Renal pelvis (tissue), 4 donors: Measurements from ENCODE around the gene COBLL1. TPM values are rescaled to one million over a fixed set of nuclear protein-coding genes. Genes with fewer than 3 reads are reported as not detected.
"Not testable (repeated sequence)": the region's sequence is repeated elsewhere in the genome, so short reads cannot be mapped to it uniquely, and the experiment has no call there.

Experiments used
- DNase-seq: peaks from one replicate; pipeline ENCODE4 v3.0.0-alpha.2; 2013
- polyA plus RNA-seq, 3 donors: library from polyadenylated mRNA; unstranded; fragments of 120-200 nt; gene quantifications; one replicate each; pipeline ENCODE4 v1.2.1, GENCODE V29; 2013; ENCODE audit not compliant: insufficient read length in 3 of 3

COBLL1 gene
- polyA plus RNA-seq, 3 donors, result 103 to 160 (median 119) TPM

DNA sequence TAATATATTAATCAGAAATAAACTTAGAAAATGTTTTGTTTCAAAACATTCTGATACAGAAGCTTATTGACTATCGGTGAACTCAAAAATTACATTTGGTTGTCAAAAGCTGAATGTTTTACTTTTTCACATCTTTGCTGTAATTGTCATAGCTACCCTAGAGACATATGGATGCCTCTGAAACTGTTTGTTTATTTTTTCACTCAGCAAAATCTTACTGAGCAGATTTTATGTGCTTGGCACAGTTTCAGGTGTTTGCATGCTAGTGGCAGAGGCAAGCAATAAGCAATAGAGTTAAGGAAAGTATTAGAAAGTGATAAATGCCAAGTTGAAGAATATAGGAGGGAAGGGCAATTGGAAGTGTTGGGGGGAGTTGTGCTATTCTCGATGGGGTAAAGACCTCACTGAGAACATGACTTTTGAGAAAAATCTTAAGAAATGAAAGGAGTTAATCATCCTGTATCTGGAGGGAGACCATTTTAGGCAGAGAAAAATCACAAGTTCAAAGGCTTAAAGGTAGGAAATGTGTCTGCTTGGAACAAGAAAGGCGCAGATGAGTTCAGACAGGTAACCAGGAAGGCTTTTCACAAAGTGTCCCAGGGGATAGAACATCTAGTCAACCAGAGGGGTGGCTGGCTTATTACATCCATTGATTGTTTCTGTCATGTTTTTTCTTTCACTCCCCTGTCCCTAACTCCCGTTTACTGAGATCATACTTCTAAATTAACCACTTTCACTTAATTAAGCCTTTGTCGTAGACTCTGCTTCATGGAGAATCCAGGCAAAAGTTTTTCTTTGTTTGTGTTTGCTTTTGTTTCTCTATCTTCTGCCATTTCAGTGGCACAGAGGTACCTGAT lies 27.2 kb upstream of the COBLL1 start:
- DNase-seq, result no peak

DNA sequence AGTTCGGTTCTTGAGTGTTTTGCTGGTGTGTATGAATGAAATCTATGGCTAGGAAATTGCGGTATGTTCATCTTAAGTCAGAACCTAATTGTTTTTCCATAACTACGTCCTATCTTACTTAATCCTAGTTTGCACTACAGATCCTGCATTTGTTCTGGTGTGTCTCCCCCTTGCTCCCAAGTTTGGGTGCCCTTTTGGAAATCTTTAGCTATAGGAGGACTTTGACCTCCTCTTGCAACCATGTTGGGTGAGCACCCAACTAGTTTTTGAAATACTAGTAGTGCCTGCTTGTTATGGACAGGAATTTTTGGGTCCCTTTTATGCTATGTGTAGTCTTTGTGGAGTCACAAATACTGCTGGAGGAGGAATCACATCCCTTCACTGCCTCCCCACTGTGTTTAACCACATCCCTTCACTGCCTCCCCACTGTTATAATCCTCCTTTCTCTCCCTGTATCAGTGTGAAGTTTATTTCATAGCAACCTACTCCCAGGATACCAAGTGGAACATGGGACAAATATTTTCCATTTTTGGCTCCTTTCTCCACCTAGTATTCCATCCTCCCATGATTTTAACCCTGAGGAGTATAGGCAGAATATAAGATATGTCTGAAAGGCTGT lies 26.3 kb upstream of the COBLL1 start:
- no peak for DNase-seq

DNA sequence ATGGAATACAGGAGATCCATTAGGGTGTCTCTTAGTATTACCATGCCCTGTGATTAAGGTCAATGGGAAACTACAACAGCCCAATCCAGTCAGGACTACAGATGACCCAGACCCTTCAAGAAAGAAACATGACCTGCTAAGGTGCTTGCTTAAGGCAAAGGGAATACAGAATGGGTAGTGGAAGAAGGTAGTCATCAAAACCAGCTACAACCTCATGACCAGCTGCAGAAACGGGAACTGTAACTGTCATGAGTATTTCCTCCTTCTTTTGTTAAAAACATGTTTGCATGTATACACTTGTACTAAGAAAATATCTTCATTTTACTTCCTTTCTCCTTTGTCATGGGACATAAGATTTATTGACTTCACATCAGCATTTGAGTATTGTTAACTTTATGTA lies 24.8 kb upstream of the COBLL1 start:
- DNase-seq, result not testable (repeated sequence)

DNA sequence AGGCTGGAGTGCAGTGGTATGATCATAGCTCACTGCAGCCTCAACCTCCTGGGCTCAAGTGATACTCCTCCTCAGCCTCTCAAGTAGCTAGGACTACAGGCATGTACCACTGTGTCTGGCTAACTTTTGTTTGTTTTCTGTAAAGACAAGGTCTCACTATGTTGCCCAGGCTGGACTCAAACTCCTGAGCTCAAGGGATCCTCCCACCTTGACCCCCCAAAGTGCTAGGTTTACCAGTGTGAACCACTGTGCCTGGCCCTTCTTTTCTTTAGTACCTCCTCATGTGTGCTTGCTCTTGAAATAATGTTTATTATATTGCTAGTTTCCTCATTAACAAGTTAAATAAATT lies 19.0 kb upstream of the COBLL1 start:
- no peak for DNase-seq

DNA sequence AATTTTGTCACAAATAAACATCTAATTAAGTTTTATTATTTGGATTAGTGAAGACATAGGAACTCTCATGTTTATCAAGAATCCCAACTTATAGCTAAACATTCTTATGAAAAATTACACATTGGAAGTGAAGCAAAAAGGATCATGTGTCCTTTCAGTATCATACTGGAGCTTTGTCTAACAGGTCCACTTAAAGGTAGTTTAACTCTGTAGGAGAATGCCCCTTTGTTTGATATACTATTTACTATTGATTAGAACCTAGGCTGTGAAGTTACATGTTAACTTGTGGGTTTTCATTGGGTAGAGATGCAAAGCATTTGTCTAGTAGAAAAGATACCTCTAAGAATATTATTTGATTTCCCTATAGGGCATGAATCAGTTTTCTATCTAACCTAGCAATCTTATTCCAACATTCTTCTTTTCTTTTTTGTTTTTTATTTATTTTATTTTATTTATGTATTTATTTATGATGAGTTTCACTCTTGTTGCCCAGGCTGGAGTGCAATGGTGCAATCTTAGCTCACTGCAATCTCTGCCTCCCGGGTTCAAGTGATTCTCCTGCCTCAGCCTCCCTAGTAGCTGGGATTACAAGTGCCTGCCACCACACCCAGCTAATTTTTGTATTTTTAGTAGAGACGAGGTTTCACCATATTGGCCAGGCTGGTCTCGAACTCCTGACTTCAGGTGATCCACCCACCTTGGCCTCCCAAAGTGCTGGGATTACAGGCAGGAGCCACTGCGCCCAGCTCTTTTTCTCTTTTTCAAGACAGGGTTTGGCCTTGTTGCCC lies 18.5 kb upstream of the COBLL1 start:
- not testable (repeated sequence) for DNase-seq

DNA sequence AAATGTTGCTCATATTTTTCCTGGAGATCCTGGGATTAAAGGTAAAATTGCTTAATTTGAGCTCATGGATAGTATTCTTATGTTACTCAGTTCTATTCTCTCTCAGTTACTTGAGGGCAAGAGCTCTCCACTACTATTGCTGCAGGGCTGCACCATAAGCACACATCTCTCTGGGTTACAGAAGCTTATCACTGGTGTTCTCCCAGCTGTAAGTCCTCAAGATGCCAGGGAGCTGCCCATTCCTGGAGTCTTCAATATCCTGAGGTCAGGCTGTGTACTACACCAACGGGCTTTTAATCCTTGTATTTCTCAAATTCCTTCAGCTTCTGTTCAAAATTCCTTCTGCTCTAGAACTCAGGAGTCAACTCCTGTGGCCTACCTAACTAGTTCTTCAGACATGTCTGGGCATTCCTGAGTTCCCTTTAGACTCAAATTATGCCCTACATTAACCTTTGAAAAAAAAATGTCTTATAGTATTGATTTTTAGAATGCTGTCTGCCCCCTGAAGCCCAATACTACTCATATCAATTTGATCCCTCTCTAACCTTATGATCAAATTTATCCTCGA lies 17.7 kb upstream of the COBLL1 start:
- DNase-seq, result no peak

DNA sequence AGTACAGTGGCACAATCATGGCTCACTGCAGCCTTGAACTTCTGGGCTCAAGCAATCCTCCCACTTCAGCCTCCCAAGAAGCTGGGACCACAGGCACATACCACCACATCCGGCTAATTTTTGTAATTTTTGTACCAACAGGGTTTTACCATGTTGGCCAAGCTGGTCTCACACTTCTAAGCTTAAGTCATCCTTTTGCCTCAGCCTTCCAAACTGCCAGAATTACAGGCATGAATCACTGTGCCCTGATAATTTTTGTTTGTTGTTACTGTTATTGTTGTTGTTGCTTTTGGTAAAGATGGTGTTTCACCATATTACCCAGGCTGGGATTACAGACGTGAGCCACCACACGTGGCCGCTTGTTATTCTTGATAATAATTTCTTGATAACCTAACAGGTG lies 10.5 kb upstream of the COBLL1 start:
- no peak for DNase-seq

DNA sequence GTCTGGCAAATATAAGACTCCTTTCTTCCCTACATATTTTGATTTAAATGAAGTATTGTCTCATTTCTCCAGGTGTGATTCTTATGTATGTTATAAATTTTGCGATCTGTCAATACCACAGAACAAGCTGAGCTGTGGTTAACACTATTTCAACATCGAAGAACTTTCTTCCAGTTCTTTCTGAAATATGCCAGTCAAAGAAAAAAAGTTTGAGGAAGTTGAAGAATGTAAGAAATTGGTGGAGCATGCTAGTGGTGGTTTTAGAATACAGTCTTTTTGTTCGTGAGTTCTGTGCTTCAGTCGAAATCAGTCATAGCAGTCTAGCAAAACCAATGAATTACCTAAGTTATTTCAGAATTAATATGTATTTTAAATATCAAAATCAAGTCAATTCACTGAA lies 8.6 kb upstream of the COBLL1 start:
- no peak for DNase-seq

DNA sequence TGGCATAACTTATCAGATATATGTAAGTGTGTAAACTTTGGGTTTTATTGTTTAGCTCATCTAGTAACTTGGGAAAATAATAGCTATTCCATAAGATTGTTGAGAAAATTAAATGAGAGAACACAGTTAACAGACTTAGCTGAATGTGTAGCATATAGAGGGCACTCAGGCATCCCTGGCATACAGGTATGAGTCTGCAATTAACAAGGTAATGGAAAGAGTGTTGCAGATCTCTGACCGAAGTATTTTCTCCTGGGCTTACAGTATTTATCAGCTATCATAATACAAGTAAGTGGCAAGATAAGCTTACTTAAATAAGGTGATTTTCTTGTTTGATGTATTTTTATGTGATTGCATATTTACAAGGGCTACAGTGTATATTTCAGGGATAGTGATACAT lies 7.9 kb upstream of the COBLL1 start:
- no peak for DNase-seq

DNA sequence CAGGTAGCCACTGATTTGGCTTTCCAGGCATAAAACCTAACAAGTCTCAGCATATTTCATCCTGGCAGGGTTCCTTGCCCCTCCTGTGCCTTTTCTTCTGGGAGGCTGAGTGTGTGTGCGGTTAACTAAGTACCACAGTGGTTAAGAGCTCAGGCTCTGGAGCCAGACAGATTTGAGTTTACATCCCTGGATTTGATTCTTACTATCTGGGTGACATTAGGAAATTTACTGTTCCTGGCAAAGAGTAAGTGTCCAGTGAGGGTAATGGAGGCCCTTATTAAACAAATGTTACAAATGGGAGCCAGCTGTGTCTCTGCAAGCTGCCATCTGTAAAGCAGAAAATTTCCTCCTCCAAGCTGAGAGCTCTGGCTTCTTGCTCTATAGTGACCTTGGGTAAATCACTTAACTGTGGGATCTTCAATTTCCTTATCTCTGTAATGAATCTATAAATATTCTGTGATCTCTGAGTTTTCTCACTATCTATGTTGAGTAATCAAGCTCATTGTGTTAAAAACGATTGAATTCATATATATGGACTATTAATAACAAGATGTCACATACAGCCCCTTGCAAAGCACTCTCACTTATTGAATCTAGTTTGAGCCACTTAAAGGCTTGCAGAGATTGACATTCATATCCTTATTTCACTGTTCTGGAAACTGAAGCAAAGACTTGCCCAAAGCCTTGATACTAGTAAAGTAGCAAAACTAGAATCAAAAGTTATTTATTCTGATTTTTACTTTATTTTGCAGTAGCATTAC lies 6.5 kb upstream of the COBLL1 start:
- no peak for DNase-seq

DNA sequence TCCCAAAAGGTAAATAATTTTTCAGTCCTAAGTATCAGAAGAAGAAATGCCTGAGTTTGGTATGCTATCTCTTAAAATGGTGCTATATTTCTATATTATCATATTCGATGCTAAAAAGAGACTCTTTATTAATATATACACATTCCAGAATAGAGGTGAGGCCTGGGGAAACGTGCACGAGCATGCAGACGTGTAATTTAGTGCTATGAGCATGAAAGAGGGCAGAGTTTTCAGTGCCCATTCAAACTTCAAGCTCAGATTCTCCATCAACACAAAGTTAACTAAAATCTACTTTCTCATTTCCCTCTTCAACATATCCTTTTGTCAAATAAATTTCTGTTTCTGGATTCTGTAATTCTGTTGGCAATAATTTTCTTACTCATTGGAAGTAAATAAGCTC lies 5.7 kb upstream of the COBLL1 start:
- no peak for DNase-seq

DNA sequence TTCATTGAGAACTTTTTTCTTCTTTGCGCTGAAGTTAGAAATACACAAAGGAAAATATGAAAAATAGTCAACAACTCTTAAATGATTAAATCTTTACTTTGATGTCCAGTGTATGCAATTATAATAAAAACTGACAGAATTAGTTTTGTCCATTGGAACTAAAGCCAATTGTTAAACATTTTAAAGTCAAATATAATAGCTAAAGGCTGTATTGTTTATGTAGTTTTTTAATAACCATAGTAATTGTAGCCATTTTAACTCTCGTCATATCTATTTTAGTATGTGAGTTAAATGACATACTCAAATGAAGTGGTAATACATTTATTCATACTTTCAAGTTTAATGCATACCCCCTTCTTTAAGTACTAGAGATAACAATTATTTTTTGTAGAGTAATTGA lies 4.7 kb upstream of the COBLL1 start:
- no peak for DNase-seq

DNA sequence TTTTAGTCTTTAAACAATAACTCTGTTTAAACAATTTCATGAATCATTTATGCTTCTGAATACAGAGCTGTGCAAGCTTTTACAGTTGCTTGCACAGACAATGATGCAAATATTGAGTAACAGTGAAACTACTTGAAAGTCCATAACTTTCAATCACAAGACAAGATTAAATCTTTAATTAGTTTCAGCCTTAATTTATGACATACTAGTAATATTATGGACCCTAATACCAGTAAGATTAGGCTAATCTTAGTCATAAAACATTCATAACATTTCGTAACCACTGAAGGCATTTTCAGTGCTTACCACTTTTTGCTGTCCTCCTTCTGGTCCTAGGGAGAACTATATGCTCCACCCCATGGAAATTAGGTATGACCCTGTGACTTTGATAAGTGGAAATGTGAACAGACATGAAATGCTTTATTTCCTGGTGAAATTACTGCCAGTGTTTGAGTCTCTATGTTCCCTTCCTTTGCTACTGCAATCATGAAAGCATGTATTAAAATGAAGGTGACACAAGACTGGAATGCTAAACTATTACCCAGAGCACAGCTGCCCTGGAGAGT lies 1.8 kb upstream of the COBLL1 start:
- no peak for DNase-seq

DNA sequence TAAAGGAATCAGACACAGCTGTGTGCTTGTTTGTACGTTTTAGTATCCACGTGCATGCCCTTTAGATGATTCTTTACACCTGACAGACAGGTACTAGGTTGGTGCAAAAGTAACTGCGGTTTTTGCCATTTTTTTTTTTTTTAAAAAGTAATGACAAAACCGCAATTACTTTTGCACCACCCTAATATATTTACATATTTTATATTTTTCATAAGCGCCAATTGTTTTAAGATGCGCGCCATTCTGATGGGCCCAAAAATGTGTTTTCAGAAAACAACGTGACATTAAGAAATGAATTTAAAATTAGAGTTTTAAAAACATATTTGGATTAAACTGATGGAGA lies 972 bp upstream of the COBLL1 start:
- DNase-seq, result no peak

DNA sequence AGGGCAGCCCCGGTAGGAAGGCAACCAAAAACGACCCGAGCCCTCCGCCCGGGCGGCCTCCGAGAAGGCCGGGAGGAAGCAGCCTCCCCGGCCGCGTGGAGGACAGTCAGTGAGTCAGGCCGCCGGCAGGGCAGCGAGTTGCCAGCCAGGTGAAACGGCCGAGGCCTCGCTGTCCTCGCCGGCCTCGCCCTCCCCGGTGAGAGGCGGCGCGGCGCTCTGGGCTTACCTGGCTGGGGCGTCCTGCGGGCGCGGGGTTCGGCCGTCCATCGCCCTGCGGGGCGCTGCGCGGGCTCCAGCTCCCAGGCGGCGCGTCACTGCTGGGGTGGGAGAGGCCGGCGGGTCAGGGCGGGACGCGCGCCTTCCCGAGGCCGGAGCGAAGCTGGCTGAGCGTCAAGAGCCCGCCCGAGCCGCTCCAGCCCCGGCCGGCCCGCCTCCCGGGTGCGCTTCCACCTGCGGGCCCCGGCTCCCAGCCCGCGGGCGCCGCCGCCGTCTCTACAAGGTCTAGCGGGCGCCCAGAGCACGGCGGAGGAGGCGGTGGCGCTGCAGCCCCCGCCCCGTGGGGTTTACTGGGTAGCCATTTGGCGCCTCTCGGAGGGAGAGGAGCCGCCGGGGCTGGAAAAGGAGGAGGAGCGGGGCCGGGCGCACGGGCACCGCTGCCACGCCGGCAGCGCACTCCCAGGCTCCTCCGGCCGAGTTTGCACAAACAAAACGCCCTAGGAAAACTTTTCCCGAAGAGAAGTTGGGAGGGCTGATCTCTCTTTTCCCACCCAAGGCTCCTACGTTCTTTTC lies 499 bp downstream of the COBLL1 start:
- peak; percentile 65 for DNase-seq

DNA sequence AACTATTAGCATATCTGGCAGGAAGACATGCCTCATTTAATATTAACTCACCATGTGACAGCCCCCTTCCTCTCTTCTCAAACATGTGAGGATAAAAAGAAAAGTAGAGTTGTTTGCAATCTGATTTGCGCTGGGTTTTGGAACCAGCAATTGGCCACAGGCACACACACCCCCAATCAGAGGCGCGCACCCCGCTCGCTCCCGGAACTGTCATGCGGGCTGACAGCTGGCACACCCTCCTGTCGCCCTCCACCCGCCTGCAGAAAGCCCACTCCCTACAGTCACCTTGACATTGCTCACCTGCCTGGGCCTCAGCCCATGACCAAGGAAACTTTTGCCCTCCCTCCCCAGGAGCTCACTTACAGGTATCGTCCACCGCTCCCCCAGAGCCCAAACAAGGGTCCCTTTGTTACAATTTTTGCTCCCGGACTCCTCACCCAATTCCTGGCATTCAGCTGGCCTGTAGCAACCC lies 1.1 kb downstream of the COBLL1 start:
- DNase-seq, result no peak

DNA sequence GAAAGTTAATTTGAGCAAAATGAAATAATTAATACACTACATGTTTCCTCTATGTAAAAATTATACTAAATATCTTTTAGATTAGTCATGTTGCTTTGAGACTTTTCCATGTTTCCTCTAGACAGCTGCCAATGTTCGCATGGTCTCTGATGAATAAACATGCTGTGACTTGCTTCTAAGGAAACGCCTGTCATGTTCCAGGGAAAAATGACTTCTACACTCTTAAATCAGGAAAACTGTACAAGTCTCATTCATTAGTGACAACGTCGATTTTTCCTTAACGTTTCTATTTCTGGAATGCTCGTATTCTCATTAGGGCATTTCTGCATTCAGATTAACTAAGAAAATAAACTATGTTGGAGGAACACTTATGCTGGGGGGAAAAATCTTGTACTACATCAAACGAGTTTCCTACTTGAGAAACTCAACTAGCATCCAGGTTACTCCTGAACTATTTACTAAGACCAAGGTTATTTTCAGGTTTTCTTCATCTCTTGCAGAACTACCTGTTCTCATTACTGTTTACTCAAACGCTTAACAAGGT lies 1.6 kb downstream of the COBLL1 start:
- no peak for DNase-seq

DNA sequence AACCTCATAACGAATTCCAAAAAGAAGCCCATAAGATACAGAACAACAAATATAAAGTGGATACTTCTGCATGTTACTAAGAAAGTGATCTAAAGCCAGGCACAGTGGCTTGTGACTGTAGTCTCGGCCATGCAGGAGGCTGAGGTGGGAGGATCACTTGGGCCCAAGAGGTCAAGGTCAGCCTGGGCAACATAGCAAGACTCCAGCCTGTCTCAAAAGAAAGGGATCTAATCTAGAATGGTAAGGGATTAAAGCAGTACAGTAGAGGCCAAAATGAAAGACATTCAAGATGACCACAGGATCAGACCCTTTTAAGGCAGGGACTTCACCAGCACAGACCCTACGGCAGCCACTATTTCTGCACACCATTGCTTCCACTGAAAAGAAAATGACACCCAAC lies 3.8 kb downstream of the COBLL1 start:
- DNase-seq, result no peak

DNA sequence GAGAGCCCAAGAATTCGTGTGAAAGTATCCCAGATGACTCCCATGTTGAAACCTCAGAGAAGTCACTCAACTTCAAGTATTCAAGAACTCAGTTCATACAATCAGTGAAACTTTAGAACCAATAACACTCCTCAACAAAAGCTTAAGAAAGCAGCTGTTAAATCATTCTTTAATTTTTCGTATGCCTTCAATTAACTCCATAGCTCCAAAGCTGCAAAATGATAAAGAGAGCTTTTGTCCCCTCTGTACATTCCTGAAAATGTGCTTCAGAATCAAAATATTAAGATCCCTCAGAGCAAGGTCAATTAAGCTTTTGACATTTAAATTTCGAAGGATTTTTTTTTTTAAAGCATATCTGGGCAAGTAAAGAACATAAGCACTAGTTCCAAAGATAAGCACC lies 4.7 kb downstream of the COBLL1 start:
- DNase-seq, result no peak

DNA sequence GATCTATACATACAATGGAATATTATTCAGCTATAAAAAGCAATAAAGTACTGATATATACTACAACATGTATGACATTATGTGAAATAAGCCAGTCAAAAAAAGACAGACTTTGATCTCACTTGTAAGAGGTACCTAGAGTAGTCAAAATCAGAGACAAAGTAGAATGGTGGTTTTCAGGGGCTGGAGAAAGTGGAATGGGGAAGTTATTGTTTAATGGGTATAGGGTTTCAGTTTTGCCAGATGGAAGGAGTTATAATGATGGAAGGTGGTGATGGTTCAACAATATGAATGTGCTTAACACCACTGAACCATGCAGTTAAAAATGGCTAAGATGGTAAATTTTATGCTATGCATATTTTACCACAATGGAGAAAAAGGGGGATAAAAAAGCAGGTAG lies 6.3 kb downstream of the COBLL1 start:
- DNase-seq, result no peak
